Neuronal stem cell (in vitro differentiated cells): ENCODE measurements around the gene NKAPD1.

ENCODE experiments used
- DNase-seq: peaks from one replicate; pipeline ENCODE4 v3.0.0-alpha.2; 2013; ENCODE audit warnings: low spot score
- H2AFZ ChIP-seq: one replicate; pipeline ENCODE4 v1.6.1; 2013; ENCODE audit warnings: mild to moderate bottlenecking, low read length, inconsistent platforms
- H2AK5ac ChIP-seq: 2 replicates; pipeline ENCODE4 v1.6.1; 2013; ENCODE audit warnings: low read depth, mild to moderate bottlenecking, inconsistent platforms, low read length, moderate library complexity, mixed read lengths
- H2BK120ac ChIP-seq: 2 replicates; pipeline ENCODE4 v1.6.1; 2013; ENCODE audit warnings: low read depth, mild to moderate bottlenecking, inconsistent platforms, low read length, moderate library complexity, mixed read lengths
- H2BK12ac ChIP-seq: one replicate; pipeline ENCODE4 v1.6.1; 2013; ENCODE audit warnings: low read length, inconsistent platforms
- H2BK15ac ChIP-seq: 2 replicates; pipeline ENCODE4 v1.6.1; 2013; ENCODE audit warnings: mild to moderate bottlenecking, low read length, inconsistent platforms, mixed read lengths
- H2BK5ac ChIP-seq: one replicate; pipeline ENCODE4 v1.6.1; 2013; ENCODE audit warnings: inconsistent platforms, mild to moderate bottlenecking, low read length, moderate library complexity
- H3K14ac ChIP-seq: one replicate; pipeline ENCODE4 v1.6.1; 2013; ENCODE audit warnings: low read length, inconsistent platforms
- H3K18ac ChIP-seq: 2 replicates; pipeline ENCODE4 v1.6.1; 2013; ENCODE audit warnings: low read length, inconsistent platforms
- H3K23ac ChIP-seq: 2 replicates; pipeline ENCODE4 v1.6.1; 2013; ENCODE audit warnings: low read depth, mild to moderate bottlenecking, mixed read lengths, low read length, inconsistent platforms; ENCODE audit not compliant: poor library complexity
- H3K27ac ChIP-seq: replicated peaks from 3 replicates; pipeline ENCODE4 v1.5.1; 2013; ENCODE audit warnings: low read length, inconsistent platforms
- H3K27me3 ChIP-seq, 3 experiments: 2 replicates each; pipeline ENCODE4 v1.6.1; 2013; ENCODE audit warnings: low read length in 3 of 3, mild to moderate bottlenecking in 2 of 3, inconsistent platforms in 1 of 3, low read depth in 1 of 3, mixed read lengths in 1 of 3, moderate library complexity in 1 of 3; ENCODE audit not compliant: control insufficient read depth in 3 of 3, insufficient read depth in 3 of 3
- H3K36me3 ChIP-seq, 2 donors: replicated peaks in 1 of 2; 2 replicates each; pipeline ENCODE4 v1.6.1; 2013; ENCODE audit warnings: low read length in 2 of 2; ENCODE audit not compliant: control insufficient read depth in 2 of 2, insufficient read depth in 2 of 2
- H3K4ac ChIP-seq: 2 replicates; pipeline ENCODE4 v1.6.1; 2013; ENCODE audit warnings: inconsistent platforms, mild to moderate bottlenecking, low read length, moderate library complexity
- H3K4me1 ChIP-seq, 2 donors: 1 replicate in 1 of 2; 2 replicates in 1 of 2; pipeline ENCODE4 v1.6.1; 2013; ENCODE audit warnings: low read length in 2 of 2, low read depth in 1 of 2; ENCODE audit not compliant: control insufficient read depth in 2 of 2, insufficient read depth in 1 of 2
- H3K4me2 ChIP-seq: one replicate; pipeline ENCODE4 v1.6.1; 2013; ENCODE audit warnings: mild to moderate bottlenecking, low read length, inconsistent platforms; ENCODE audit not compliant: insufficient read depth, poor library complexity, severe bottlenecking
- H3K4me3 ChIP-seq, 2 donors: 2 replicates each; pipeline ENCODE4 v1.5.1; 2013; ENCODE audit warnings: low read length in 2 of 2, mild to moderate bottlenecking in 2 of 2, inconsistent platforms in 1 of 2, moderate library complexity in 1 of 2
- H3K79me1 ChIP-seq: one replicate; pipeline ENCODE4 v1.6.1; 2013; ENCODE audit warnings: low read depth, mild to moderate bottlenecking, inconsistent platforms, low read length, moderate library complexity
- H3K9ac ChIP-seq: one replicate; pipeline ENCODE4 v1.6.1; 2013; ENCODE audit warnings: mild to moderate bottlenecking, low read depth, low read length, inconsistent platforms; ENCODE audit not compliant: poor library complexity
- H3K9me3 ChIP-seq, 2 donors: replicated peaks in 1 of 2; 2 replicates each; pipeline versions ENCODE3 to v1.6.1; 2013; ENCODE audit warnings: low read length in 2 of 2, mild to moderate bottlenecking in 2 of 2, inconsistent platforms in 1 of 2, low read depth in 1 of 2, mixed read lengths in 1 of 2, moderate library complexity in 1 of 2; ENCODE audit not compliant: control insufficient read depth in 2 of 2, insufficient read depth in 1 of 2
- H4K8ac ChIP-seq: one replicate; pipeline ENCODE4 v1.6.1; 2013; ENCODE audit warnings: low read depth, mild to moderate bottlenecking, inconsistent platforms, low read length, moderate library complexity
- H4K91ac ChIP-seq: one replicate; pipeline ENCODE4 v1.6.1; 2013; ENCODE audit warnings: low read length, low read depth, mild to moderate bottlenecking, inconsistent platforms; ENCODE audit not compliant: poor library complexity
- WGBS, 2 donors: extraction: QIAGEN DNeasy Blood & Tissue Kit; methylation state at CpG; one replicate each; pipeline ENCODE4 v1.1.7; 2013; ENCODE audit warnings: missing lambda C conversion rate in 2 of 2, mixed read lengths in 1 of 2; ENCODE audit not compliant: insufficient read length in 2 of 2, insufficient replicate concordance in 1 of 2; ENCODE audit errors: extremely low coverage in 2 of 2; 5-methylcytosine and 5-hydroxymethylcytosine counted together

The NKAPD1 gene

DNA sequence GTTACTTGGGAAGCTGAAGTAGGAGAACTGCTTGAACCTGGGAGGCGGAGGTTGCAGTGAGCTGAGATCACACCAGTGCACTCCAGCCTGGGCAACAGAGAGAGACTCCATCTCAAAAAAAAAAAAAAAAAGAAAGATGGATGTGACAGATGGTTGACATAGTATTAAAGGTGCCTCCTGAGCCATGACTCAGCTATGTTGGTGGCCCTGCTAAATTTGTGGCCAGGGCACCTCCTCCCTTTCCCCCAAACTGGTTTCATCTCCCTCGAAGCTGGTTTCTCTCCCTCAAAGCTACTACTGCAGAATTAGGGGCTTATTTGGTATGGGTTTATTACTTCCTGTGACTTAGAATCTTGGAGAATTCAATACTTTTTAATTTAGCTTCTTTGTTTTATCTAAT lies 44.1 kb downstream of the NKAPD1 start:
- Histone ChIP-seq H3K27ac (no peak overlapping the region), H2BK5ac (no peak overlapping the region), H4K91ac (no peak overlapping the region), H3K27me3 (no peaks in the 10 kb centered on the region), H3K4me2 (no peak overlapping the region), H2AFZ (no peak overlapping the region), H3K4me3 (no peak overlapping the region), H3K23ac (no peak overlapping the region), H3K14ac (no peak overlapping the region), H3K4me1 (no peaks in the 10 kb centered on the region), H2BK15ac (no peak overlapping the region), H3K4ac (no peak overlapping the region), H4K8ac (no peak overlapping the region), H2AK5ac (no peak overlapping the region), H3K18ac (no peak overlapping the region), H3K36me3 (no peaks in the 10 kb centered on the region), H3K9ac (no peak overlapping the region), H2BK12ac (no peak overlapping the region), H2BK120ac (no peak overlapping the region), H3K79me1 (no peaks in the 10 kb centered on the region), H3K9me3 (no peaks in the 10 kb centered on the region)
- no peak for DNase-seq
- no CpG with 5 or more reads among the region's 2 CpGs for WGBS, 2 donors

DNA sequence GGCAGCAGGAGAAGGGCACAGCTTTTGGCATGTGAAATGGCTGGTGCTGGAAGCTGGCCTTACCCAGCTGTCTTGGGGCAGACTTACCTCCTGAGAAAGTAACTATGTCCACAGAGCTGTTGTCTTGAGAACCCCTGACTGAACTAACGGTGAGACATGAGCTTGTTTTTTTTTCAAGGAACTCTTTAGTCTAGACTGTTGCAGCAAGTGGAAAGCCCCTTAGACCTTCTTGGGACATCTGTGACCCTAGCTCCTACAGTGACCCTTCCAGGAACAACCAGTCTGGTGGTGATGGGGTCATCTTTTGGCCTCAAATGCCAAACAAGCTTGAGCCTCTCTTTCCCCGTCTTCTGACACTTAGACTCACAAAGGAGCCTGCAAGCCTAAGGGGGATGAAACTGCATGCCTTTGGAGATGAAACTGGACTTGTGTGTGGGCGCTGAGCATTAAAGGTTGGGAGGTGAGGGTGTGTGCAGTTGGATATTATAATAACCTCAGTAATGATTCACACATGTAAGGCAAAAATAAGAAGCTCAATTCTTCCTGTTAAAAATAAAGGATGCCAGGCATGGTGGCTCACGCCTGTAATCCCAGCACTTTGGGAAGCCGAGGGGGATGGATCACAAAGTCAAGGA lies 48.0 kb downstream of the NKAPD1 start:
- no peaks in the 10 kb centered on the region for H3K79me1 ChIP-seq
- H3K4ac ChIP-seq, result no peak overlapping the region
- no peak overlapping the region for H2AFZ ChIP-seq
- no peak overlapping the region for H3K27ac ChIP-seq
- H3K4me2 ChIP-seq, result no peak overlapping the region
- no peak overlapping the region for H2BK15ac ChIP-seq
- H3K4me1 ChIP-seq, result no peaks in the 10 kb centered on the region
- no peaks in the 10 kb centered on the region for H3K9me3 ChIP-seq
- H3K14ac ChIP-seq, result no peak overlapping the region
- H2BK120ac ChIP-seq, result no peak overlapping the region
- H2AK5ac ChIP-seq, result no peak overlapping the region
- no peak overlapping the region for H2BK12ac ChIP-seq
- H2BK5ac ChIP-seq, result no peak overlapping the region
- H3K18ac ChIP-seq, result no peak overlapping the region
- DNase-seq, result no peak
- H4K8ac ChIP-seq, result no peak overlapping the region
- no peaks in the 10 kb centered on the region for H3K27me3 ChIP-seq
- H3K36me3 ChIP-seq, result no peaks in the 10 kb centered on the region
- no CpG with 5 or more reads among the region's 5 CpGs for WGBS, 2 donors
- H3K9ac ChIP-seq, result no peak overlapping the region
- H3K23ac ChIP-seq, result no peak overlapping the region
- H4K91ac ChIP-seq, result no peak overlapping the region
- H3K4me3 ChIP-seq, result no peak overlapping the region

DNA sequence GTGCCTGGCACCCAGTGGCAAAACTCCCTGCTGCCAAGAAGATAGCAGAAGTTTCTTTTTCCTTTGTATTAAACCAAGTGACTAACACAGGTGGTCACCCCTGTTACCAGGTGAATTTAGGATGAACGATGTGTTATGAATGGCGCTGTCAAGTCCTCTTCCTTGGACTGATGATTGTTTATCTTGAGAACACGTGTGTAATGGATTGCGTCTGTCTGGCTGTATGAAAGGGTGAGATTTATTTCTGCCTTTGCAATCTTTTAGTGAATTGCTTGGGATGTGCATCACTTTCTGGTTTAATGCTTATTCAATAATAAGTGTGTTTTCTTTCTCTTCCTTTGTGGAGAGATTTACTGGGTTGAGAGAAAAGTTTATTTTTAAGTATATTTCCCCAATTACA lies 49.0 kb downstream of the NKAPD1 start:
- Histone ChIP-seq H3K79me1 (no peaks in the 10 kb centered on the region), H2BK15ac (no peak overlapping the region), H3K27me3 (no peaks in the 10 kb centered on the region), H3K4me3 (no peak overlapping the region), H3K4ac (no peak overlapping the region), H3K14ac (no peak overlapping the region), H2BK120ac (no peak overlapping the region), H2AFZ (no peak overlapping the region), H3K9ac (no peak overlapping the region), H3K23ac (no peak overlapping the region), H4K8ac (no peak overlapping the region), H4K91ac (no peak overlapping the region), H3K9me3 (no peaks in the 10 kb centered on the region), H3K27ac (no peak overlapping the region), H3K4me2 (no peak overlapping the region), H2BK12ac (no peak overlapping the region), H3K4me1 (no peaks in the 10 kb centered on the region), H2BK5ac (no peak overlapping the region), H3K36me3 (no peaks in the 10 kb centered on the region), H2AK5ac (no peak overlapping the region), H3K18ac (no peak overlapping the region)
- no CpG with 5 or more reads among the region's 4 CpGs for WGBS, 2 donors
- no peak for DNase-seq

DNA sequence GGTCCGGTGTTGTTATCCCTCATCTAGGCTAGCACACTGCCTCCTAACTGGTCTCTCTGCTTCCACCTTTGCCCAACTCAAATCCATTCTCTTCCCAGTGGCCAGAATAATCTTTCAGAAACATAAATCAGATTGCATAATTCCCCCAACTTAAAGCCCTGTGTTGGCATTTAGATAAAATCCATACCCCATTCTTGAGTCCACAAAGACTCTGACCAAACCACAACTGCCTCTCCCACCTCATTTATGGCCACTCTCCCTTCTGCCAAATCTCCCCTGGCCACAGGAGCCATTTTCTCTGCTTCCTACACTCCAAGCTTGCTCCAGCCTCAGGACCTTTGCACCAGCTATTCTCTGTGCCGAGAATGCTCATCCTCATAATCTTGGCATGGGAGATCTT lies 53.0 kb downstream of the NKAPD1 start:
- H4K8ac ChIP-seq, result no peak overlapping the region
- no peaks in the 10 kb centered on the region for H3K27me3 ChIP-seq
- no peak overlapping the region for H3K4me2 ChIP-seq
- no peak overlapping the region for H3K14ac ChIP-seq
- no peak overlapping the region for H3K27ac ChIP-seq
- H3K36me3 ChIP-seq, result no peaks in the 10 kb centered on the region
- no peak overlapping the region for H3K18ac ChIP-seq
- no peak overlapping the region for H4K91ac ChIP-seq
- no peak overlapping the region for H2BK15ac ChIP-seq
- no peak overlapping the region for H3K23ac ChIP-seq
- no peaks in the 10 kb centered on the region for H3K9me3 ChIP-seq
- no peak overlapping the region for H2BK120ac ChIP-seq
- H2BK5ac ChIP-seq, result no peak overlapping the region
- H3K79me1 ChIP-seq, result no peaks in the 10 kb centered on the region
- no peak overlapping the region for H2AFZ ChIP-seq
- no peak overlapping the region for H3K4ac ChIP-seq
- H3K9ac ChIP-seq, result no peak overlapping the region
- H3K4me1 ChIP-seq, result no peaks in the 10 kb centered on the region
- no peak overlapping the region for H3K4me3 ChIP-seq
- no peak overlapping the region for H2BK12ac ChIP-seq
- no peak for DNase-seq
- no peak overlapping the region for H2AK5ac ChIP-seq
- WGBS, 2 donors, result no CpG with 5 or more reads among the region's 2 CpGs
